GM18507 (cell line): ENCODE data around the gene SFMBT2.

Experiments used
- DNase-seq: peaks from one replicate; pipeline ENCODE4 v3.0.0; 2011; ENCODE audit warnings: low read depth; ENCODE audit not compliant: insufficient read length; ENCODE audit errors: extremely low spot score
- FAIRE-seq: peaks from 2 replicates; lab custom pipeline; 2011; peaks lifted over from hg19 to GRCh38; lab: Jason Lieb, UNC

Gene SFMBT2

GRCh38 chr10:7377614-7378248 lies 33.1 kb downstream of the SFMBT2 start:
- no peak for FAIRE-seq
- no peak for DNase-seq

GRCh38 chr10:7374795-7375194 lies 36.0 kb downstream of the SFMBT2 start:
- FAIRE-seq = no peak

GRCh38 chr10:7373039-7373438 lies 37.8 kb downstream of the SFMBT2 start:
- DNase-seq = no peak
- FAIRE-seq = no peak

More at GRCh38 chr10:7374795-7375194, 36.0 kb downstream of the SFMBT2 start:
- no peak for DNase-seq

- FAIRE-seq = no peak
- DNase-seq = no peak
Observed at GRCh38 chr10:7372504-7372903, 38.3 kb downstream of the SFMBT2 start.

- DNase-seq = no peak
- FAIRE-seq = no peak
Observed at GRCh38 chr10:7370511-7370910, 40.3 kb downstream of the SFMBT2 start.

- DNase-seq (no peak), FAIRE-seq (no peak)
Observed at GRCh38 chr10:7365027-7365745, 45.6 kb downstream of the SFMBT2 start.

- no peak for DNase-seq
Observed at GRCh38 chr10:7364474-7364873, 46.4 kb downstream of the SFMBT2 start.

GRCh38 chr10:7363700-7364099 lies 47.1 kb downstream of the SFMBT2 start:
- no peak for FAIRE-seq
- DNase-seq = no peak

More at GRCh38 chr10:7364474-7364873, 46.4 kb downstream of the SFMBT2 start:
- no peak for FAIRE-seq

- DNase-seq = no peak
- FAIRE-seq = no peak
Observed at GRCh38 chr10:7362471-7362870, 48.4 kb downstream of the SFMBT2 start.

- DNase-seq = no peak
- FAIRE-seq = no peak
Observed at GRCh38 chr10:7361316-7361715, 49.5 kb downstream of the SFMBT2 start.

GRCh38 chr10:7359954-7360353 lies 50.9 kb downstream of the SFMBT2 start:
- DNase-seq (no peak), FAIRE-seq (no peak)

GRCh38 chr10:7359356-7359755 lies 51.5 kb downstream of the SFMBT2 start:
- DNase-seq (no peak), FAIRE-seq (no peak)

- FAIRE-seq = no peak
- no peak for DNase-seq
Observed at GRCh38 chr10:7357193-7357592, 53.6 kb downstream of the SFMBT2 start.

GRCh38 chr10:7354330-7355047 lies 56.3 kb downstream of the SFMBT2 start:
- no peak for DNase-seq
- no peak for FAIRE-seq

- FAIRE-seq = no peak
- DNase-seq = no peak
Observed at GRCh38 chr10:7351894-7352293, 58.9 kb downstream of the SFMBT2 start.

GRCh38 chr10:7350541-7351195 lies 60.2 kb downstream of the SFMBT2 start:
- no peak for DNase-seq
- no peak for FAIRE-seq

- no peak for FAIRE-seq
- DNase-seq = no peak
Observed at GRCh38 chr10:7345717-7346116, 65.1 kb downstream of the SFMBT2 start.

GRCh38 chr10:7343040-7343439 lies 67.8 kb downstream of the SFMBT2 start:
- DNase-seq (no peak), FAIRE-seq (peak; percentile 65)

- DNase-seq = no peak
- FAIRE-seq = no peak
Observed at GRCh38 chr10:7340179-7340874, 70.5 kb downstream of the SFMBT2 start.

GRCh38 chr10:7339510-7339909 lies 71.3 kb downstream of the SFMBT2 start:
- no peak for DNase-seq
- FAIRE-seq = no peak
